Measurements from ENCODE around the gene IQGAP1. TPM values are rescaled to one million over a fixed set of nuclear protein-coding genes. Genes with fewer than 3 reads are reported as not detected.

IQGAP1 gene
- polyA plus RNA-seq, 3 donors: 140 to 276 (median 207) TPM

GRCh38 chr15:90495067-90495466, 107.0 kb downstream of the IQGAP1 start:
- no peaks in the 10 kb centered on the region for H3K9me3 ChIP-seq (replicated peaks in 1 of 2; ENCODE audit: control insufficient read depth in 1 of 2, insufficient read depth in 1 of 2, low read length in 2 of 2)
- no peaks in the 10 kb centered on the region for H3K79me2 ChIP-seq (ENCODE audit: insufficient read depth, low read length)
- 92% methylated on average over 1 of the region's 3 CpGs for WGBS (ENCODE audit: insufficient coverage)
- no peak overlapping the region for H3K27ac ChIP-seq (ENCODE audit: low read depth in 1 of 2, low read length in 2 of 2)
- no peak overlapping the region for H3K4me2 ChIP-seq (replicated peaks; ENCODE audit: extremely low read depth, low read length, poor library complexity, severe bottlenecking)
- DNase-seq: no peak
- peaks cover 91% of the 10 kb centered on the region for H4K20me1 ChIP-seq (ENCODE audit: insufficient read depth, low read length)
- H3K4me3 ChIP-seq (replicated peaks in 1 of 3; ENCODE audit: low read depth in 2 of 3, low read length in 3 of 3): no peak overlapping the region
- Mint-ChIP-seq H3K27me3 (ENCODE audit: low read depth in 3 of 3) (peaks cover 0 to 2% (median 0%) of the 10 kb centered on the region in 3 donors), H3K9me3 (no peaks in the 10 kb centered on the region), H3K36me3 (peaks cover 90 to 100% of the 10 kb centered on the region in 2 donors), H3K27ac (peak overlapping the region in 1 of 7 donors; percentile 51), H3K4me1 (peaks cover 3% of the 10 kb centered on the region), H3K4me3 (no peak overlapping the region)
- TF ChIP-seq CTCF (IDR thresholded peaks at IDR 0.05): no peak
- H3K9ac ChIP-seq (ENCODE audit: insufficient read depth, low read length, poor library complexity, severe bottlenecking): no peak overlapping the region
- intact Hi-C loops (cut with micrococcal nuclease): no loop called here
- H3K27me3 ChIP-seq (ENCODE audit: control insufficient read depth in 2 of 2, insufficient read depth in 2 of 2, low read length in 2 of 2): no peaks in the 10 kb centered on the region
- H2AFZ ChIP-seq (ENCODE audit: insufficient read depth, low read depth, low read length, poor library complexity, severe bottlenecking): no peak overlapping the region
- H3K4me1 ChIP-seq (ENCODE audit: control insufficient read depth in 1 of 2, insufficient read depth in 2 of 2, low read length in 2 of 2): peaks cover 3% of the 10 kb centered on the region in 2 donors
- peaks cover 92 to 99% of the 10 kb centered on the region in 2 donors for H3K36me3 ChIP-seq (replicated peaks in 1 of 2; ENCODE audit: control insufficient read depth in 1 of 2, insufficient read depth in 2 of 2, low read length in 2 of 2)

GRCh38 chr15:90496791-90497190, 108.7 kb downstream of the IQGAP1 start:
- Mint-ChIP-seq H3K4me3 (no peak overlapping the region), H3K27me3 (ENCODE audit: low read depth in 3 of 3) (peaks cover 0 to 2% (median 0%) of the 10 kb centered on the region in 3 donors), H3K4me1 (peaks cover 3% of the 10 kb centered on the region), H3K27ac (peak overlapping the region in 3 of 7 donors; percentile 7 to 34 (median 32)), H3K9me3 (no peaks in the 10 kb centered on the region), H3K36me3 (peaks cover 92 to 100% of the 10 kb centered on the region in 2 donors)
- H3K79me2 ChIP-seq (ENCODE audit: insufficient read depth, low read length): no peaks in the 10 kb centered on the region
- H3K27ac ChIP-seq (ENCODE audit: low read depth in 1 of 2, low read length in 2 of 2): peak overlapping the region in 1 of 2 donors; percentile 61
- TF ChIP-seq CTCF (IDR thresholded peaks at IDR 0.05): no peak
- peak in 2 of 3 donors; percentile 9 to 55 for DNase-seq
- peaks cover 3% of the 10 kb centered on the region in 2 donors for H3K4me1 ChIP-seq (ENCODE audit: control insufficient read depth in 1 of 2, insufficient read depth in 2 of 2, low read length in 2 of 2)
- peaks cover 87% of the 10 kb centered on the region for H4K20me1 ChIP-seq (ENCODE audit: insufficient read depth, low read length)
- no peak overlapping the region for H3K9ac ChIP-seq (ENCODE audit: insufficient read depth, low read length, poor library complexity, severe bottlenecking)
- peaks cover 91 to 99% of the 10 kb centered on the region in 2 donors for H3K36me3 ChIP-seq (replicated peaks in 1 of 2; ENCODE audit: control insufficient read depth in 1 of 2, insufficient read depth in 2 of 2, low read length in 2 of 2)
- intact Hi-C loops (cut with micrococcal nuclease): no loop called here
- no CpG with 5 or more reads among the region's 3 CpGs for WGBS (ENCODE audit: insufficient coverage)
- no peaks in the 10 kb centered on the region for H3K27me3 ChIP-seq (ENCODE audit: control insufficient read depth in 2 of 2, insufficient read depth in 2 of 2, low read length in 2 of 2)
- no peak overlapping the region for H2AFZ ChIP-seq (ENCODE audit: insufficient read depth, low read depth, low read length, poor library complexity, severe bottlenecking)
- H3K4me2 ChIP-seq (replicated peaks; ENCODE audit: extremely low read depth, low read length, poor library complexity, severe bottlenecking): no peak overlapping the region
- H3K4me3 ChIP-seq (replicated peaks in 1 of 3; ENCODE audit: low read depth in 2 of 3, low read length in 3 of 3): no peak overlapping the region
- H3K9me3 ChIP-seq (replicated peaks in 1 of 2; ENCODE audit: control insufficient read depth in 1 of 2, insufficient read depth in 1 of 2, low read length in 2 of 2): no peaks in the 10 kb centered on the region
